Prostate gland (tissue), 2 donors: Measurements from ENCODE around the gene PRRX1. TPM values are rescaled to one million over a fixed set of nuclear protein-coding genes. Genes with fewer than 3 reads are reported as not detected.

Source experiments
- DNase-seq: peaks from one replicate; pipeline ENCODE4 v3.0.0-alpha.2; 2019; ENCODE audit warnings: low spot score
- H3K27ac ChIP-seq, 2 donors: fragments of 200-600 bp; sonication (generic); 2 replicates each; pipeline ENCODE4 v1.5.1; 2017 to 2019
- H3K27me3 ChIP-seq: fragments of 200-600 bp; sonication (generic); replicated peaks from 2 replicates; pipeline ENCODE4 v1.5.1; 2019; ENCODE audit not compliant: insufficient read depth
- H3K36me3 ChIP-seq, 2 donors: fragments of 200-600 bp; sonication (generic); 1 replicate in 1 of 2; 2 replicates in 1 of 2; pipeline versions ENCODE4 v1.5.1 to v1.8.1; 2017 to 2019
- H3K4me1 ChIP-seq: fragments of 200-600 bp; sonication (generic); replicated peaks from 2 replicates; pipeline ENCODE4 v1.5.1; 2019
- H3K4me3 ChIP-seq, 2 donors: fragments of 200-600 bp; sonication (generic); 2 replicates each; pipeline ENCODE4 v1.5.1; 2017 to 2019
- H3K9me3 ChIP-seq: fragments of 200-600 bp; sonication (generic); 2 replicates; pipeline ENCODE4 v1.5.1; 2017
- POLR2A ChIP-seq: fragments of 450-650 bp; IDR thresholded peaks from one replicate; pipeline ENCODE4 v1.6.1; 2016; ENCODE audit warnings: antibody characterized with exemption, mild to moderate bottlenecking
- POLR2AphosphoS5 ChIP-seq: sonication (generic); formaldehyde crosslinking; IDR thresholded peaks from one replicate; pipeline ENCODE4 v1.6.1; 2017; ENCODE audit warnings: antibody characterized with exemption
- WGBS: methylation state at CpG from one replicate; pipeline ENCODE4 v1.1.5; 2018; 5-methylcytosine and 5-hydroxymethylcytosine counted together
- intact Hi-C: fragments of 100-400 bp; cut with DNase I; formaldehyde crosslinking; loops from one replicate; pipeline ENCODE4 v1.14.2; 2022
- total RNA-seq, 2 donors: library from RNA; depleted of rRNA; stranded (reverse); fragments of >200 nt; gene quantifications; one replicate each; pipeline ENCODE4 v1.1.0, GENCODE V29; 2016
- TF ChIP-seq, protein P1 (sequence below), 4 experiments: fragments of 200-600 bp in 2 of 4; fragments of 450-650 bp in 2 of 4; sonication (generic) in 2 of 4; IDR thresholded peaks; 1 replicate in 3 of 4; 2 replicates in 1 of 4; pipeline ENCODE4 v1.5.1; 2016 to 2019; ENCODE audit warnings: antibody characterized with exemption in 4 of 4, mild to moderate bottlenecking in 2 of 4, moderate library complexity in 2 of 4

The PRRX1 gene
- total RNA-seq, 2 donors from 2014 or later, result 7.0 to 35.2 TPM

DNA sequence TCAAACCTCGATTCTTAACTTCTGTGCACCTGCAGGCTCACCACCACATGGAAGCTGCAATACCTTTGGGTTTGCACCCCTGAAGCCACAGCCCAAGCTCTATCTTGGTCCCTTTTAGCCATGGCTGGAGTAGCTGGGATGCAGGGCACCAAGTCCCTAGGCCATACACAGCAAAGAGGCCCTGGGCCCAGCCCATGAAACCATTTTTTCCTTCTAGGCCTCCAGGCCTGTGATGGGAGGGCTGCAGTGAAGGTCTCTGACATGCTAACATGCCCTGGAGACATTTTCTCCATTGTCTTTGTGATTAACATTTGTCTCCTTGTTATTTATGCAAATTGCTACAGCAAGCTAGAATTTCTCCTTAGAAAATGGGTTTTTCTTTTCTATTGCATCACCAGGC lies 79.2 kb downstream of the PRRX1 start:
- H3K27ac ChIP-seq, result no peak overlapping the region
- intact Hi-C loops, result no loop called here
- H3K27me3 ChIP-seq, result no peaks in the 10 kb centered on the region
- H3K4me1 ChIP-seq, result no peaks in the 10 kb centered on the region
- DNase-seq, result no peak
- H3K4me3 ChIP-seq, result no peak overlapping the region
- TF ChIP-seq POLR2A, result no peak
- H3K36me3 ChIP-seq, result no peaks in the 10 kb centered on the region
- no peaks in the 10 kb centered on the region for H3K9me3 ChIP-seq
- WGBS, result 89% methylated on average over 1 of the region's 1 CpG

DNA sequence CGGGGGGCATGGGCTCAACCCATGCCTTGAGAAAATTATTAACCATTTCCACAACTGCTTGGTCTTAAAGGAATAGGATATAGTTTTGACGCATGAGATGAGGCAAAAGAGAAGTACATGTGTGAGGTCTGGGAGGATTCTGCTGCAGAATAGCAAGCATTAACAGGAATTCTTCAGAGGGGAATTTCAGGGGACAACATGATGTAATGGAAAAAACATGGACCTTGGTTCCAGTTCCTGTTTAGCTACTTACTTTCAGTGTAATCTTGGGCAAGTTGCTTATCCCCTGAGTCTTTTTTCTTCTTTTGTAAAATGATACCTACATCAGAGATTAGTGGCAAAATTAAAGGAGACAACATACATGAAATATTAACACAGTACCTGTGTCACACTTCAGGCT lies 85.6 kb downstream of the PRRX1 start:
- Histone ChIP-seq H3K4me3 (no peak overlapping the region), H3K27ac (no peak overlapping the region), H3K4me1 (no peaks in the 10 kb centered on the region), H3K9me3 (no peaks in the 10 kb centered on the region), H3K27me3 (no peaks in the 10 kb centered on the region), H3K36me3 (no peaks in the 10 kb centered on the region)
- no peak for DNase-seq
- 49% methylated on average over 2 of the region's 2 CpGs for WGBS
- intact Hi-C loops, result no loop called here
- TF ChIP-seq POLR2A, result no peak
- TF ChIP-seq, protein P1, sequence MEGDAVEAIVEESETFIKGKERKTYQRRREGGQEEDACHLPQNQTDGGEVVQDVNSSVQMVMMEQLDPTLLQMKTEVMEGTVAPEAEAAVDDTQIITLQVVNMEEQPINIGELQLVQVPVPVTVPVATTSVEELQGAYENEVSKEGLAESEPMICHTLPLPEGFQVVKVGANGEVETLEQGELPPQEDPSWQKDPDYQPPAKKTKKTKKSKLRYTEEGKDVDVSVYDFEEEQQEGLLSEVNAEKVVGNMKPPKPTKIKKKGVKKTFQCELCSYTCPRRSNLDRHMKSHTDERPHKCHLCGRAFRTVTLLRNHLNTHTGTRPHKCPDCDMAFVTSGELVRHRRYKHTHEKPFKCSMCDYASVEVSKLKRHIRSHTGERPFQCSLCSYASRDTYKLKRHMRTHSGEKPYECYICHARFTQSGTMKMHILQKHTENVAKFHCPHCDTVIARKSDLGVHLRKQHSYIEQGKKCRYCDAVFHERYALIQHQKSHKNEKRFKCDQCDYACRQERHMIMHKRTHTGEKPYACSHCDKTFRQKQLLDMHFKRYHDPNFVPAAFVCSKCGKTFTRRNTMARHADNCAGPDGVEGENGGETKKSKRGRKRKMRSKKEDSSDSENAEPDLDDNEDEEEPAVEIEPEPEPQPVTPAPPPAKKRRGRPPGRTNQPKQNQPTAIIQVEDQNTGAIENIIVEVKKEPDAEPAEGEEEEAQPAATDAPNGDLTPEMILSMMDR (IDR thresholded peaks at IDR 0.05), result no peak

GRCh38 chr1:170749959-170750358 lies 86.0 kb downstream of the PRRX1 start:
- intact Hi-C loops, result no loop called here
- no peak for DNase-seq
- Histone ChIP-seq H3K27ac (no peak overlapping the region), H3K36me3 (no peaks in the 10 kb centered on the region), H3K4me3 (no peak overlapping the region), H3K4me1 (no peaks in the 10 kb centered on the region), H3K27me3 (no peaks in the 10 kb centered on the region), H3K9me3 (no peaks in the 10 kb centered on the region)
- 52% methylated on average over 2 of the region's 2 CpGs for WGBS
- TF ChIP-seq POLR2A, result no peak
- TF ChIP-seq, protein P1 (IDR thresholded peaks at IDR 0.05), result no peak
- TF ChIP-seq POLR2AphosphoS5, result no peak

DNA sequence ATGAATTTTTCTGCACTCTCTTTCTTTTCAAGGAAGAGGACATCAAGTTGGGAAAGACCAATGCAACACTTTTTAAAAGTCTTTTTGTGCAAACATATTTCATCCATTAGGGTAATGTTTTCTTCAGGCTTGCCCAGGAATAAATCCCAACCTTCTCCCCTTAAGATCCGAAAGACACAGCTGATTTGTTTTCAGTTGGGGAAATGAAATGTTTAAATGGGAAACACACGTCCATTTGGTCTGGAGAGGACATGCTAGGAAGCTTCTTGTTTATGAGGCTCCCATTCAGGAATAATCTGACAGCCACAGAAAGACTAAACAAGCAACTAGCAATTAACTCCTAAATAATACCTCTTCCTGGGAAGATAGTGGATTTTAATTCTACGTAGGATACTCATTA lies 91.9 kb downstream of the PRRX1 start:
- no peaks in the 10 kb centered on the region for H3K36me3 ChIP-seq
- no peaks in the 10 kb centered on the region for H3K27me3 ChIP-seq
- TF ChIP-seq POLR2A (no peak), POLR2AphosphoS5 (no peak)
- TF ChIP-seq, protein P1 (IDR thresholded peaks at IDR 0.05), result no peak
- no peaks in the 10 kb centered on the region for H3K4me1 ChIP-seq
- 85% methylated on average over 3 of the region's 3 CpGs for WGBS
- DNase-seq, result no peak
- H3K4me3 ChIP-seq, result no peak overlapping the region
- H3K27ac ChIP-seq, result no peak overlapping the region
- H3K9me3 ChIP-seq, result no peaks in the 10 kb centered on the region
- intact Hi-C loops, result no loop called here

GRCh38 chr1:170758992-170759391 lies 95.1 kb downstream of the PRRX1 start:
- WGBS, result 96% methylated on average over 2 of the region's 2 CpGs
- H3K4me3 ChIP-seq, result no peak overlapping the region
- H3K36me3 ChIP-seq, result no peaks in the 10 kb centered on the region
- no peaks in the 10 kb centered on the region for H3K27me3 ChIP-seq
- no peak for DNase-seq
- TF ChIP-seq POLR2A (no peak), POLR2AphosphoS5 (no peak)
- TF ChIP-seq, protein P1 (IDR thresholded peaks at IDR 0.05), result no peak
- no peaks in the 10 kb centered on the region for H3K4me1 ChIP-seq
- intact Hi-C loops, result no loop called here
- no peaks in the 10 kb centered on the region for H3K9me3 ChIP-seq
- H3K27ac ChIP-seq, result no peak overlapping the region
